Subcutaneous abdominal adipose tissue (tissue), 5 donors: ENCODE measurements around the gene NIFK.

Experiments
- H3K27ac ChIP-seq: one replicate; pipeline ENCODE4 v1.7.0; 2013; ENCODE audit warnings: low read depth, mild to moderate bottlenecking, inconsistent platforms, low read length, moderate library complexity
- H3K27me3 ChIP-seq, 5 donors: one replicate each; pipeline ENCODE4 v1.7.0; 2013; ENCODE audit warnings: low read length in 5 of 5, inconsistent platforms in 1 of 5; ENCODE audit not compliant: control insufficient read depth in 5 of 5, insufficient read depth in 4 of 5
- H3K36me3 ChIP-seq, 5 donors: one replicate each; pipeline ENCODE4 v1.7.0; 2013; ENCODE audit warnings: low read length in 5 of 5; ENCODE audit not compliant: control insufficient read depth in 5 of 5, insufficient read depth in 5 of 5
- H3K4me1 ChIP-seq, 5 donors: one replicate each; pipeline ENCODE4 v1.7.0; 2013; ENCODE audit warnings: low read length in 5 of 5, mild to moderate bottlenecking in 3 of 5, moderate library complexity in 1 of 5; ENCODE audit not compliant: control insufficient read depth in 5 of 5, insufficient read depth in 5 of 5
- H3K4me3 ChIP-seq, 5 donors: one replicate each; pipeline ENCODE4 v1.7.0; 2013; ENCODE audit warnings: low read length in 5 of 5, low read depth in 1 of 5
- H3K9ac ChIP-seq, 5 donors: one replicate each; pipeline ENCODE4 v1.7.0; 2013; ENCODE audit warnings: low read length in 5 of 5, mild to moderate bottlenecking in 4 of 5, moderate library complexity in 3 of 5
- H3K9me3 ChIP-seq, 5 donors: one replicate each; pipeline ENCODE4 v1.7.0; 2013; ENCODE audit warnings: low read length in 5 of 5; ENCODE audit not compliant: control insufficient read depth in 5 of 5
- donor health status: healthy.
- donor health status: healthy.
- donor health status: healthy.
- donor health status: healthy.
- donor health status: healthy.

The NIFK gene

DNA sequence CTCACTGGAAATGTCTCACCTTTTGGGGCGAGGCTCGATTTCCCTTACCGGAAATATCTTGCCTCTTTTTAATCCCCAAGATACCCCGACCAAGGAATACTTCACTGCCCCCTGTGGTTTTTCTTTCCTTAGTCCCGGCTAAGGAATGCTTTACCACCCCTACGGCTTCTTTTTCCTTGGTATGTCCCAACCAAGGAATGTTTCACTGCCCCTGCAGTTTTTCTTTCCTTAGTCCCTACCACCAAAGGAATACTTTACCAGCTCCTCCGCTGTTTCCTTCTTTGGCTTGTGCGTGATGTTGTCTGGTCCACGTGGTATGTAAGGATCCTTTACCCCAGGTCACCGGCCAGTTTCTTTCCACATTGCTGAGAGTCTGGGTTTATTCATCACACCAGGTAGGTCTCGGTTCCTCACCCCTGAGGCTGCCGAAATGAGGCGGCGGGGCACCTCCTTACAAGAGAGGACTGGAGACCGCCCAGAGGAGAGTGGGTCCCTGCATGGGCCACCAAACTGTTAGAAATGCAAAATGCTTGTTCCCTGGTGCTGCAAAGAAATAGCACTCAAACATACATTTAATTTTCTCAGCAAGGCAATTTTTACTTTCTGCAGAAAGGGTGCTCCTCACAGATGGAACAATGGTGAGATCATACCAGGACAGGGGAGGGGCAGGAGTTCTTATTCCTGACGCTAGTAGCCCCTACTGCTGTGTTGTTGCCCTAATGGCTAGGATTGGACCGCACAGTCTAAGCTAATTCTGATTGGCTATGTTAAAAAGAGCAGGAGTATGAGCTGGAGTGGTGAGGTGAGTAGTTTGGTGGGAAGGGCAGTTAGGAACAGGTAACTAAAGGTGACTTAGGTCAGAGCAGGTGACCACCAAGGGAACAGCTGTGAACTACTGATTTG is 54.0 kb downstream of the NIFK start:
- no peak overlapping the region for H3K9ac ChIP-seq
- peaks cover 17 to 35% (median 32%) of the 10 kb centered on the region in 5 donors for H3K9me3 ChIP-seq
- no peaks in the 10 kb centered on the region for H3K36me3 ChIP-seq
- H3K4me1 ChIP-seq = no peaks in the 10 kb centered on the region
- peak overlapping the region in 2 of 5 donors; percentile 16 to 19 for H3K4me3 ChIP-seq
- no peaks in the 10 kb centered on the region for H3K27me3 ChIP-seq
- no peak overlapping the region for H3K27ac ChIP-seq

DNA sequence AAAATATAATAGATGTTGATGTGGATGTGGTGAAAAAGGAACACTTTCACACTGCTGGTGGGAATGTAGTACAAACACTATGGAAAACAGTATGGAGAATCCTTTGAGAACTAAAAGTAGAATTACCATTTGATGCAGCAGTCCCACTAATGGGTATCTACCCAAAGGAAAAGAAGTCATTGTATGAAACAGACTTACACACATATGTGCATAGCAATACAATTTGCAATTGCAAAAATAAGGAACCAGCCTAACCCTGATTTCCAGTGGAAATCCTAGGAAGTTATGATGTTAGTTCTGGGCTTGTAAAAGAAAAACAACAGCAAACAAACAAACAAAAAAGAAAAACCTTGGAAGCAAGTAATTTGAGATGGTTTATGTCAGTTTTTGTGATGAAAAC is 58.8 kb downstream of the NIFK start:
- Histone ChIP-seq H3K27ac (no peak overlapping the region), H3K9ac (no peak overlapping the region), H3K27me3 (no peaks in the 10 kb centered on the region), H3K4me3 (no peak overlapping the region), H3K36me3 (no peaks in the 10 kb centered on the region), H3K4me1 (no peaks in the 10 kb centered on the region), H3K9me3 (peaks cover 13 to 28% (median 22%) of the 10 kb centered on the region in 5 donors)
